HG03520 (cell line): ENCODE results near the gene MICAL2.

Source experiments
- ATAC-seq: cut with Tn5 transposase; IDR thresholded peaks from one replicate; pipeline ENCODE4 v1.9.1; 2021; ENCODE audit warnings: mild to moderate bottlenecking, moderate library complexity; ENCODE audit not compliant: unreplicated experiment

The MICAL2 gene

DNA sequence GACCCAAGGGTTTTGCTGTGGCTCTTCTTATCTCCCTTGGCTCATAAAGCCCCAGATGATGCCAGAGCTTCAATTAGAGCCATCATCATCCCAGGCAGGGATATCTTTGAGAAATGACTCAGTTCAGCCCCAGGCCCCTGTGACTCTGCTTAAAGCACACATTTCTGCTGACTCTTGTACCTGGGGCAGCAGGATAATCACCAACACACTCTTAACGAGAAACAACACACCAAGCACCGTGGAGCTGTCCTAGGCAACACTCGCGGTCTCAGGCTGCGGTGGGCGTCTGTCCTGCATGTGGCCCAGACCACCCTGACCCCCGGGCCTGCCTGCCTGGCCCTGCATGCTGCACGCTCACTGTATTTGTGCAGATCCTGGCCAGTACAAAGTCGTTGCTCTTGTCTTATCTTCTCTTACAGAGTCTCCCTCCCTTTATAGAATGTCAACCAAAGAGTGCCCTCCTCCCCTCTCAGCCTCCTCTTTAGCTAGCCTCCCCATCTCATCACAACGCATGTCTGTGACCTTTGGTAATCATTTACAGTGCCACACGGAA, 152.8 kb downstream of the MICAL2 start:
- no peak for ATAC-seq

DNA sequence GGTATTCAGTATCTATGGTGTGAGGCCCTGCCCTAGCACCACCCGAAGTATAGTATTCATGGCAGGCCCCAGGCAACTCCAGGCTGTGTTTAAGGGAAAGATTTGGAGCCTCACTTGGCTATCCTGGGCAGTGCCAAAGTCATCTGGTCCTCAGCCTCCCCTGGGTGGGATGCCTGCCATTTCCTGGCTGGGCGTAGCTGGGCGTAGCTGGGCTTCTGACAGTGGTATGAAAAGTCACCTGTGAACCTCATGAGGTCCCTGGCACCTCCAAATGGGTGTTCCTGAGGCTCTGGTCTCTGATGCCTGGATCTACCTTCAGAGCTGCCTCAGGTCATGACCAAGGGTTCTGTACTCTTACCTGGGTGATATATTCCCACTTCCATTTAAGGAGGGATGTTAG, 154.0 kb downstream of the MICAL2 start:
- ATAC-seq, result no peak

DNA sequence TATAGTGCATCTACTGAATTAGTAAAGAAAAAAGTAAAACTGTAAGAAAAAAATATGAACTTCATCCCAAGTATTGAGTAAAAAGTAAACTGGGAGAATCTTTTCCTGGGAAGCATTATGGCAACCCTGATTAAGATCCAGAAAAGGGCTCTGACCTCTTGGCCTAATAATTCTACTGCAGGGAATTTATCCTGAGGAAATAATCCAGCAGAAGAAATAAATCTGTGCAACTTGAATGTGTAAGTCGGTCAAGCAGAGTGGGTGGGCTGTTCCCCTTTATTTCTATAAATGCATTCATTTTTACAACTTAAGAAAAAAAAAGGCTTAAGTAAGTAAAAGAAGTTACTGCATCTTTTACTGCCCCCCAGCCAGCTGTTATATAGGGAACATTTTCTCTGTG, 155.7 kb downstream of the MICAL2 start:
- ATAC-seq, result no peak

DNA sequence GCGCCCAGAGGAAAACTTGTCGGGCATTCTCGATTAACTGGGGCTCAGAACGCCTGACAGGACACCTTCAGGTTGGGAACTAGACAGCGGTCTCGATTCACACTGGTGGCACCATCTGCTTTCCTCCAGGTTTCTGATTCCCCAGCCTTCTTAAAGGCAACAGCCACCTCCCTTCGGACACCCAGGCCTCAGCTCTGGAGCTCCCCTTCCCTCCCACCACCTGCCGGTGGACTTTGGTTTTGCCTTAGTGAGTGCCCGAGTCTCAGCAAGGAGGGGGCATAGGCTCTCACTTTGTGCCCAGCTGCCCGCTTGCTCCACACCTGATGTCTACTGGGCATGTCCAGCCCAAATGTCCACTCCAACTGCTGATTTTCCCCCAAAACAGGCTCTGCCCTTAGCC, 156.6 kb downstream of the MICAL2 start:
- ATAC-seq, result no peak

DNA sequence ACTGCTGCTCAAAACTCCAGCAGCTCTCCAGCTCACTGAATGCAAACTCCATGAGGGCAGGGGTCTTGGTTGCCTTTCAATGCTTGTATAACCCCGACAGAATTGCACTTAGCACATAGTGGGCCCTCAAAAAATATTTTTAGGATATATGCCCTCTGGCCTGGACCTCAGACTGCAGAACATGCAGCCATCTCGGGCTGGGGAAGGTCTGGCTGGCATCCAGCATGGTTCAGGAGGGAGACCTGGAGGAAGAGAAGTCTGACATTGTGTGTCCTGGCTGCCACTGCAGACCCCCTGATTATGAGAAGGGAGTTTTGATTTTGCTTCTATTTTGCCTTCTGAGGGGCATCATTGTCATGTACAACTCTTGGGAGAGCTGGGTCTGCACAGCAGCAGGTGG, 157.5 kb downstream of the MICAL2 start:
- no peak for ATAC-seq

DNA sequence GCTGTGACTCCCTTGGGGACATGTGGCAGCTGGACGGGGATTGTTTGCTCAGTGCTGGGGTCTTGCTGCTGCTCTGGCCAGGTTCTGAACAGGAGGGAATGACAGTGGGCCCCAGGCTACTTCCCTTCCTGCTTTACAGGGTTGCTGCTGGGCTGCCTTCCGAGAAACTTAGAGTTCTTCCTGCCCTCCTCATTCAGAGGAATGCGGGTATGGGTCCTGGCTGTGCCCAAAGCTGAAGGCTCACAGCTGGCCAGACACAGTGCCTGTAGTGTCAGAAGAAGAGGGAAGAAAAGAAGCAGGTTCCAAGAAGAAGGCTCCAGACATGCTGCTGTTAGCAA, 158.7 kb downstream of the MICAL2 start:
- ATAC-seq, result no peak

DNA sequence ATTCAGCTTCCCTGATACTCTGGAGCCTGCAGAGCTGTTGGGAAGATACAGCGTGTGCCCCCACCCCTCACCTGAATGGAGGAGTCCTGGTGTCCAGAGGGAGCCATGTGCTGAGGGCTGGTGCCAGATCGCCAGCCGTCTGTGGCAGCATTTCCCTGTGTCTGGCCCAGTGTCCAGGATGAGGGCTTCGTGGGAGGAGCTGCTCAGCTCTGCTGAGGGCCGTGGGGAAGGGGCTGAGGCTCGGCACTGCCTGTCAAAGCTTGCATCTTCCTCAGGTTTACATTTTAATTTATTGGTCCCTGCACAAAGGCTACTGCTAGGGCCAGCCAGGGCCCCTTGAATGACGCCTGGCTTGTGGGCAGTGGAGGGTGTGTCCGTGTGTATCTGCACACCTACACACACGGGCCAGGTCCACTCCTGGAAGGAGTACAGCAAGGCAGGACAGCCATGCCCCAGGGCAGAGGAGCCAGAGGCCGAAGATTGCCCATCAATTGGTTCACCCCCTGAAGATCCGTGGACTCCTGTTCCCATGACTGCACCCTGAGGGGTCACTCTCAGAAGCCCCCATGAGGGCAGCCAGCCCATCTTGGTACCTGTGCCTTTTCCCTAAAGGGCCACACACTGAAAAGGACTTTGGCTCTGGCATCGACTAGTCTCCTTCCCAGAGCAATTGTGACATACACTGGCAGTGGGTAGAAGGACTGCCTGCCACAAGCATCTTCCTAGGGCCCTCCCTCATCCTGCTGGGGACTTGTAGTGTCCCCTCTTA, 159.2 kb downstream of the MICAL2 start:
- ATAC-seq, result no peak

DNA sequence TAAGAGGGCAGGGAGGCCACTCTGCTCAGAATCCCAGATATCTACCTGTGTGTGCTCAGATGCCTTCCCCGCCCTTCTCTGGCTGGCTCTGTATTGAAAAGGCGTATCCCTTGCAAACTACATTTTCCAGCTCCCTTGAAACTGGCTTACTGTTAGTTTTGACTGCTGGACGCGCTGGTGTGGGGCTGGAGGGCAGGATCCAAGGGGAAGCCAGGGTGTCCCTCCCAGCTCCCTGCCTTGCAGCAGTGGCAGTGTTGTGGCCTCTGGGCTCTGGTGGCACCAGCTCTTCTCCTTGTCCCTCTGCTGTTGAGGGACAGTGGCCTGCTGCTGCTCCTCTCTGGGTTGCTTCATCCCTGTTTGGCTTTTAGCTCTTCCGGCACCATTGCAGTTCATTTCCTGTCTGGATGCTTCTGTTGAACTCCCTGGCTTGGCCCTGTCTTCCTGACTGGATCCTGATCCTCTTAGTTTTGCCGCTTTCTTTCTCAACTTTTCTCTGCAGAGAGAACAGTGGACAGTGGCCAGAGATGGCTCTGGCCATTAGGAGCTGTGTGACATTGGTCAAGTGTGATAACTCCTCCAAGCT, 159.9 kb downstream of the MICAL2 start:
- ATAC-seq, result no peak

DNA sequence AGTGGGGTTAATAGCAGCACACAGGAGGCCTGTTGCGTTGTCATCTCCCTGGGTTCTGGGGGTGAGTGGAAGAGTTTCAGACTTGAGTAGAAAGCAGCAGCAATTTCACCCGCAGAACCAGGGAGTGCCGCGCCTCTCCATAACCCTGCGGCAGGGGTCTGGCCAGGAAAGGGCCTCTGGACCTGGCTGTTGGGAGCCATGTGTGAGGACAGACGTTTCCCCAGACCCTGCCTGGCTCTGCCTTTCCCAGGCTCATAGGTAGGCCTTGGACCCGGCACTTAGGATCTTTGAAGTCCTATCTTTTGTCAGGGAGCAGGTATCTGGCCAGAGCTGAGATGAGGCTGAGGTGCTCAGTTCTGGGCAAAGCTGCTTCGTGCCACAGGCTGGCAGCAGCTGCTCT, 160.4 kb downstream of the MICAL2 start:
- no peak for ATAC-seq

DNA sequence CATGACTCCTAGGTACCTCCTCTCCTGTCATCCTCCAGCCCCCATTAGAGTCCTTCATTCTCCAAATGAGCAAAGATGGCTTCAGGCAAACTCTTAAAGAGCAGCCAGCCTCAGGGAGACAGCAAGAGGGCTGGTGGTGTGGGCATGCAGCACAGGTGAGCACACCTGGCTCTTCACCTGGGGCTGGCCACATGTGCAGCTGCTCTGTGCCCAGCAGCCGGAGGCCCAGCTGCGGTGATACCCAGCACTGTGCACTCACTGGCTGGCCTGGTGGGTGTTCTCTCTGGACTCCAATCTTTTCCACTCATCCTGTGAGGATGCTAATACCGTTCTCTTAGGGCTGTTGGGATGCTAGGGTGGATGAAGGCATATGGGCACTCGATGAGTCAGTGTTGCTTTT, 160.9 kb downstream of the MICAL2 start:
- no peak for ATAC-seq

DNA sequence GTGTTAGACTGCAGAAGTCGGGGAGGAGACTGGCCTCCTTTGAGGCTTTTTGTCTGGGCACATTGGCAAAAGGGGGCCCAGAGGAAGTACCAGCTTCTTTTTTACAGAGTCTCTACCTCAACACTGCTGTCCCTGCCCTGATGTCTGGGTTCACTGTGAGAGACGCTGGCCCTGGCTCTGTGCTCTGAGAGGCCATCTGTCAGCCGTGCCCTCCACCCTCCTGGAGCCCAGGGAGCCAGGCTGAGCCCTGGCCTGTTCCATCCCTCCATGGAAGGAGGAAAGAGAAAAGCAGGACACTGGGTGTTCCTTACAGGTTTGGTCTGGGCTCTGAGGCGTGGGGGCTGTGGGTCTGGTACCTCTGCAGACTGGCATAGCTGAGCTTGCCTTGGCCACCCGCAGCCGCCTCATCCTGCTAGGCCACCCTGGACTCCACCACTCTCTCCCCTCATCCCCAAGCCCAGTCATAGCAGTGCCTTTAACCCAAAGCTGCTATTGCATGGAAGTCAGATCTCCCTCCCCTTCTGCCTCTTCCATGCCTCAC, 161.5 kb downstream of the MICAL2 start:
- ATAC-seq, result no peak

DNA sequence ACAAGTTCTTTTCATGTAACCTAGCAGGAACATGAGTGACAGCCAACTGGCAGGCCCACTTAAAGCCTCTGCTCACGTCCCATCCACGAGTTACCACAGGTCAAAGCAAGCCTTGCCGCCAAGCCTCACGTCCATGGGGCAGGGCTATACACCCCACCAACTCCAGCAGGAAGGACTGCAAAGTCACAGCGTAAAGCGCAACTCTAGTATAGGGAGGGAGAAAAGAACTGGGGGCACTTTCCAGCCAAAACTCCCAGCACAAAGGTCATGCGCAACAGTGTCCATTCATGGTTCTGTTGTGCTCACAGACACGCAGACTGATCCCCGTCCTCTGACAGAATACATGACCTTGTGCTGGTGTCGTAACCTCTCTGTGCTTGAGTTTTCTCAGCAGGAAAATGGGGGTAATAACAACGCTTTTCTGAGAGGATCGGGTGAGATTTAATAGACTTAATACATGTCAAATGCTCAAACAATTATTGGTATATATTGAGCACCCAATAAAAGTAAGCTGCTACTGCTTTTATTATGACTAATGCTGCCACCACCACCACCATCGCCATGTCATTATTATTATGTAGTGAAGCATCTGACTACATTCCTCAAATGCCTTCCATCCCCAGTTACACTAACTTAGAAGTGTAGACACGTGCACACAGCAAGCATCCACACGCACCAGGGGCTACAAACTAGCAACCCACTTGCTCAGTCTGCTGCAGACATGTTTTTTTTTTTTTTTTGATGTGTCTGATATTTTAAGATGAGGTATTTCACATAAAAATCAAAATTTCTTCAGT, 162.6 kb downstream of the MICAL2 start:
- ATAC-seq, result no peak

DNA sequence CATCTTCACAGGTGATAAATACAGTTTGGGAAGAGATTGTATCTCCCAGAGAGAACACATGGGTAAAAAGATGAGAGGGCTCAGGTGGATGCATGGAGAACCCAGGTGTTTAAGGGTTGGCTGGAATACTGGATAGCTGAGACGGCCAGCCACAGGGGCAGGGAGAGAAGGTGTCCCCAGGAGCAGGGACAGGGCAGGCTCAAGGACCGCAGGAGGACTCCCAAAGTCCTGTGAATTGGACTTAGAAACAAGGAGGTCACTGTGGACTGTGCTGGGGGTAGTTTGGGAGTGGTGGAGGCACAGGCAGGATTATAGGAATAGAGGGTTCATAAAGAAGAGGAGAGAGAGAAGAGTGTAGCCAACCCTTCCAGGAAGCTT, 163.2 kb downstream of the MICAL2 start:
- ATAC-seq, result no peak

DNA sequence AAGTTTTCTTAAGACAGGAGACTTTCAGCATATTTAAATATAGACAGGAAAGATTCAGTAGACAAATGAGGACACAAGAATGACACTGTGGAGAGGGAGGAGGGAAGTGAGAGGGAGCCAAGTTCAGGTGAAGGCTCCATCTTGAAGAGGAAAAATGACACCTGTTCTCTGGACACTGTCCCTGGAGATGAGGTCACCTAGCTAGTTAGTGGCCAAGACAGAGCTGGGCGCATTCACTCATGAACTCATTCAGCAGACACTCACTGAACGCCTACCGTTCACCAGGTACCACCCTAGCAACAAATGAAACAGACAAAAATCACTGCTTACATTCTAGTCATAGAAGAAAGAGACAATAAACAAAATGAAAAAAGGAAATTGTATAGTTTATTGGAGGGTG, 163.7 kb downstream of the MICAL2 start:
- ATAC-seq, result no peak

DNA sequence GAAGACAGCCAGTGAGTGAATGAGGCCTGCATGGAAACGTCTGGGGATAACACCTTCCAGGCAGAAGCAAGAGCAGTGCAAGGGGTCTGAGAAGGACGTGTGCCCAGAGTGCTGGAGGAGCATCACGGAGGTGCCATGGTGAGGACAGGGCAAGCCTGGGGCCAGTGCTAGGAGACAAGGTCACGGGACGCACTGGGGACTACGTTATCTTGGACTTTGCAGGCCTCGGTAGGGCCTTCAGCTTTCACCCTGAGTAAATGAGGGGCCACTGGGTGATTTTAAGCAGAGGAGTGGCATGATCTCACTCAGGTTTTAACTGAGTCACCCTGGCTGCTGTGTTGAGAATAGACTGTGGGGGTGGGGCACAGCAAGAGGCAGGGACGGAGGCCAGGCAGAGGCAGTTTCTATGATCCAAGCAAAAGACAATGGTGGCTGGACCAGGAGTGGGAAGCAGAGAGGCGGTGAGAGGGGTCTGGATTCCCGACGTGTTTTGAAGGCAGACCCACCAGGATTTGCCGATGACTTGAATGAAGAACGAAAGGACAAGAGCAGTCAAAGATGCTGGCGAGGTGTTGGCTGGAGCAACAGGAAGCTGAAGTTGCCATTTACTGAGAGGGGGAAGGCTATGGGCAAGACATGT, 164.3 kb downstream of the MICAL2 start:
- ATAC-seq, result no peak

DNA sequence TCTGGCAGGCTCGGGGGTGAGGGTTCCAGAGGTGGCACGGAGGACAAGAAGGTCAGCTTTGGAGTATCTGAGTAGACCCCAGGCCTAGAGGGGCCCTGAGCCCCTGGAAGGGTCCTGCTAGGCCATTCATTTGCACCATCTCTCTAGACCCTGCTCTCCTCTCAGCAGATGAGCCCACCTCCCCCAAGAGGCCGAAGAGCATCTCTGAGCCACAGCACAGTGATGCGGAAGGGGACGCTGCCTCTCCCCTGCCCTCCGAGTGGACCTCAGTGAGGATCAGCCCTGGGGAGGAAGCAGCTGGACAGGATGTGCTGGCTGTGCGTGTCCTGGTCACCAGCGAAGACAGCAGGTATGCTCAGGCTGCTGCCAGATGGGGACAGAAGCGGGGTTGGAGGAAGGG, 165.4 kb downstream of the MICAL2 start:
- no peak for ATAC-seq

DNA sequence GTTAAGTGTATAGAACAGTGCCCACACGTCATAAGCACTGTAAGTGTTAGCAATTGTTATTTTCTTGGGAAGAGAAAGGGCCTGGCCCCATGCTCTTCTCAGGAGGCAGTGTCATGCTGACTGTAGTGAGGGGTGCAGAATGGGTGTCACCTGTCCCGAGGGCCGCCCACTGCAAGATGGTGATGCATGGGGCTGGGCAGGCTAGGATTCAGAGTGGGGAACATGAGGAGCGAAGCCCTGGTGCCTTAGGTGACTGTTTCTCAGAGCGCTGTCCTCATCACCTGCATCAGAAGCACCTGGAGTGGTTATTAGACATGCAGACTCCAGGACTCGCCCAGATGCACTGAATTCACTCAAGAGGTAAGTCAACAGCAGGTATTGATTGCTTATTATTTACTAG, 166.0 kb downstream of the MICAL2 start:
- ATAC-seq, result no peak

DNA sequence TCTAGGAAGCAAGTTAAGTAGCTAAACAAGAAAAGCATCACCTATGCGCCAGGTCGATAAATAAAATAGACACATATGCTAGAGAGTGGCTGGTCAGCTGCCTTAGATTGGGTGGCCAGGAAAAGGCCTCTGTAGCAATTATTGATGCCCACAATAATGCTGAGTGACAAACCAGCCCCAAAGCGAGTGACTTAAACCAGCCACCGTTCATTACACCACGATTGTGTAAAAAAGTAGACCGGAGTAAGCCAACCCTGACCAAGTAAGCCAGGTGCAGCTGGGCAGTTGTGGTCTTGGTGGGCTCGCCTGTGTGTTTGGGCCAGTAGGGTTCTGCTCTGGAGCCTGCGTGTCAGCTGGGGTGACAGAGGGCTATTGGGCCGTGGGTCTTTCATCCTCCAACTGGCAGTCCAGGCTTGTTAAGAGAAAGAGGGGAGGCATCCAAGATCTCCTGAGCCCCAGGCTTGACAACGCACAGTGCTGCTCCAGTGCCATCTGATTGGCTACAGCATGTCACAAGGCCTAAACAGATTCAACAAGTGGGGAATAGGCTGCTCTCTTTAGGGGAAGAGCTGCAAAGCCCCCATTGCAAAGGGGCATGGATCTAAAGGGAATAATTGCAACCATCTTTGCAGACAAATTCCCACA, 166.6 kb downstream of the MICAL2 start:
- no peak for ATAC-seq

DNA sequence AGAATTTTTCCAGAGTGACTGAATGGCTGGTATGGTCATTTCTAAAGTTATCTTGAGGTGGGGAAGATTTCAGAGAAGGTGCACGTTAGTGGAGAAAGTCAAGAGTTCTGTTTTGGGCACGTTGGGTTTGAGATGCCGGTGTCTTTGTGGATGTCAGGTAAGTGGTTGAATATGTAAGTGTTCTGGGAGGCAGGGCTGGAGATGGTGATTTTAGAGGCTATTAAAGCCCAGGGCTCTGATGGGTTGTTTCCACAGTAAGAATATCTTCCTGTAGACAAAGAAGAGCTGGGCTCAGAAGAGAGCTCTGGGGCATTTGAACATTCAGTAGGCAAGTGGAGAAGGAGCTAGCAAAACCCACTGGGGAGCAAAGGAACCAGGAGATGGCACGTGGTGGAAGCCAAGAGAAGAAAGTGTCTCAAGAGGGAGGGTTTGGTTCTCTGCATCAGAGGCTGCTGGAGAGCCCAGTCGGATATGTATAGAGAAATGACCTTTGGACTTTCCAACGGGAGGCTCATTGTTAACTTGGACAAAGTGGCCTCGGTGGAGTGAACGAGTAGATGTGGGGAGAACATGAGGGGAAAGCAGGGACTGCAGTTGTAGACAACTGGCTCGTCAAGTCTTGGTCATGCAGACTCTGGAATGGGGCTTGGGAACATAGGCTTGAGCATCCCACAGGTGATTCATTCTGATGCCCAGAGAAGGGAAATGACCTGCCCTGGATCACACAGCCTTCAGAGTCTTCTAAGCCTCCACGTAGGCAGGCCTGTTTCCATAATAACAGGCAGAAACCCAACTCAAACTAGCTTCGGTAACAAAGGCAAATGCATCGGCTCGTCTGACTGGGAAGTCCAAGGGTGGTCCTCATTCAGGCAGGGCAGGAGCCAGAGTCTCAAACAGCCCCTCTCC, 168.6 kb downstream of the MICAL2 start:
- no peak for ATAC-seq

DNA sequence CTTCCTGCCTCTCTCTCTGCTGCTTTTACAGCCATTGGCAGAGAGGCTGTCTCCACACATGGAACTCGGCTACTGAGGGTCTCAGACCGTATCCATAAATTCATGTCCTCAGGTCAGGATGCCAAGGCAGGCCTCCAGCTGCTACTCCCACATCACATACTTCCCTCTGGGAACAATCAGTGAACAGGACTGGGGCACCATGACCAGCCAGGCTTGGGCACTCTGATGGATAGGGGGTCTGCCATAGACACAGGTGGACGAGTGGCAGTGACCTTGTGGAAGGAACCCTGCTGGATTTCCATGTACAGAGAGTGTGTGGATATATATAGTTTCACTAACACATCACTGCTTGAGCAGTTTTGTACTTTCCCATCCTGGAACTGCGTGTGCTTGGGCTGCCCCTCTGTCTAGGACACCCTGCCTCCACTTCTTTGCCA, 169.3 kb downstream of the MICAL2 start:
- ATAC-seq, result no peak
